HG02642 (cell line): ENCODE data around the gene GRB2.
"Not testable (repeated sequence)": the region's sequence is repeated elsewhere in the genome, so short reads cannot be mapped to it uniquely, and the experiment has no call there.

Source experiments
- ATAC-seq: cut with Tn5 transposase; IDR thresholded peaks from one replicate; pipeline ENCODE4 v1.9.1; 2021; ENCODE audit warnings: mild to moderate bottlenecking; ENCODE audit not compliant: unreplicated experiment, poor library complexity

The GRB2 gene

DNA sequence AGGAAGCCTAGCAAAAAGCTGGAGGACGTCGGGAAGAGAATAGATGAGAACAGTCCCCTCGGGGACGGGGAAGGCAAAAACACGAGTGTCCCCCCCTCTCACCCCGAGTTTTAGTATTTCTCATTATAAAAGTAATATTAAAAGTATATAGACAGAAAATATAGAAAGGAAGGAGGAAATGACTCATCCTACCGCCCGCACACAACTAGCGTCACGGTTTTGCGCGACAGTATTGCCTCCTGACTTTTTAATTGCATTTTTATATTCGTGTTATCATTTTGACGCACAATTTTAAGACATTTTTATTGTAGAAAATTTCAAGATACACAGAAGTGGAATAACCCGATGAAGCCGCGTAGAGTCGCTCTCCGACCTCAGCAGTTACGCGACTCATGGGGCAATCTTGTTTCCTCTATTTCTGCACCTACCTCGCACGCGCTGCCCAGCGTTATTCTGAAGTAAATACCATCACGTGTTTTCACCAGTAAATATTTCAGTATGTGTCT is 115.6 kb downstream of the GRB2 start:
- peak; percentile 28 for ATAC-seq

DNA sequence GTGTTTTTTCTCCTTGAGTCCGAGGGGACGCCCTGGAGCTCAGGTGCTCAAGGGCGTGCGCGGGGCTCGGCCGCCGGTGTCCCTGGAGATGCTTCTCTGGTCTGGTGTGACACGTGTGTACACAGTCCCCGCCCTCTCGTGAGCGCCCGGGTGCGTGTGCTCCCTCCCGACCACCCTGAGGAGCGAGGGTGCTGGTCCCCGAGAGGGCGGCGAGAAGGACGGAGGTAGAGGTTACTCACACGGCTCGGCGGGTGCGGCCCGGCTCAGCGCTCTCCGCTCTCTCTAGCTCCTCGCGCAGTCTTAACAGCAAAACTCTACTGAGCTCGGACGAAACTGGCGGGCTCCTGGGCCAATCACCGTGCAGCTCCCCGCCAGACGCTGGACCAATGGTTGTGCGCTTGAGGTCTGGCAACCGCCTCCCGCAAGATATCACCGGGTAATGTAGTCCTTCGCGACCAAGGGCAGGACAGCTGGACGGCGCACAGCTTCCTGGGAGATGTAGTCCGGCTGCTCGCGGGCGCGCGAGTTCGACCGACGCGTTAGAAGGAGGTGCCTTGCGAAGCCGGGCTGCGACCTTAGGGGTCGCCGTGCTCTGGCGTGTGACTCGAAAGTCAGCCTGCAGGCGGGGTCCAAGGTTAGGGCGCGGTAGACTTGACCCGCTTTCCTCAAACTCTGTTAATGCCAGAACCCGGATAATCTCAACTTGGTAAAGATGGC is 116.2 kb downstream of the GRB2 start, which contains the start of gene SLC25A19:
Gene SLC25A19, minus strand, starts transcription at position 319 of the 717 bp plus-strand sequence. CDS start 2,669 bp downstream, outside the sequence.
- ATAC-seq: peak; percentile 91

DNA sequence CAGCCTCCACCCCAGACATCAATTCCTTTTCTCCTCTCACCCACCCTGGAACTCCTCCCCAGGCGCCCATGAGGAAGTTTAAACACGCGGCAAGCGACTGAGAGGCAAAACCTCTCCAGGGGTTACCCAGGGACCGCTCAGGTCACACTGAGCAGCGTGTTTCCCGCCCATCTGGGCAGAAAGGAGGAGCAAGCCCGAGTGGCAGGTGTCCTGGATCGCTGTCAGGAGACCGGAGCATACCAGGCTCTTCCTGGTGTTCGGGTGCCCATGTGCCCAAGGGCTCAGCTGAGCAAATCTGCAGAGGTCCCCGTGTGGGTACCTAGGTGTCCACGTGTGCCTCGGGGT is 116.7 kb downstream of the GRB2 start:
- peak; percentile 18 for ATAC-seq

DNA sequence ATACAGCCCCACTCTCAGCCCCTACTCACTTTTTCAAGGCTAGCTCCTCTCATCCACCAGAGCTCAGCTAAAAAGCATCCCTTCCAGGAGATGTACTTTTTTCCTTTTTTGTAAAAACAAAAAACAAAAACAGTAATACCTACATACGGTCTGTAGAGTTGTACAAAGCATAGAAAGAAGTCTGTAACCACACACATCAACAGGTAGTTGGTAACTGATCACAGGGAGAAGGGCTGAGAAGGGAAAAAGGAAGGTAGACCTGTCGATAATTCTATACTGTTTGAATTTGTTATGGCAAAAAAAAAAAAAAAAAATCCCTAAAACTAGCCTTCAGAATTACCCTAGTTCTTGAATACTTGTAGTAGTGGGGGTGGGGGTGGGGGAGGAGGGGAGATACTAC is 117.1 kb downstream of the GRB2 start:
- ATAC-seq: no peak

DNA sequence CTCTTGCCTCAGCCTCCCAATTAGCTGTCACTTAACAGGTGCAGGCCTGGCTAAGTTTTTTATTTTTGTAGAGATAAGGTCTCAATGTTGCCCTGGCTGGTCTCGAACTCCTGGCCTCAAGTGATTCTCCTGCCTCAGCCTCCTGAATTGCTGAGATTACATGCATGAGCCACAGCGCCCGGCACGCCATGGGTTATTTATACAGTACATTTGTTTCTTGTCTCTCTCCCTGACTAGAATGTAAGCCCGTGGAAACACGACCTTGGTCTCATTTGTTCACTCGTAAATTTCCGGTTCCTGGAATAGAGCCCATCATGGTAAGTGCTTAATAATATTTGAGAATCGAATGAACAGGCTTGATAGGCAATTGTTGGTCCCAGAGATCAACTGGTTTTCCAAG is 118.3 kb downstream of the GRB2 start:
- ATAC-seq: no peak

DNA sequence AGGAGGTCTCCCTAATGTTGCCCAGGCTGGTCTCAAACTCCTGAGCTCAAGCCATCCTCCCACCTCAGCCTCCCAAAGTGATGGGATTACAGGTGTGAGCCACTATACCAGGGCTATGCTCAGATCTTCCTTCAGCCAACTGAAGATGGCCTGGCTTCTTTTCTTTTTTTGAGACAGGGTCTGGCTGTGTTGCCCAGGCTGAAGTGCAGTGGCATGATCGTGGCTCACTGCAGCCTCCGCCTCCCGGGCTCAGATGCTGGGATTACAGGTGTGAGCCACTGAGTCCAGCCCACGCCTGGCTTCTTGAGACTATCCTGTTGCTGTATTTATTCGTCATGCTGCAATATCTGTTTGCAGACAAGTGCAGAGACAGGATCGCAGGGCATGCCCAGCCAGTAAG is 120.4 kb downstream of the GRB2 start:
- ATAC-seq: no peak

DNA sequence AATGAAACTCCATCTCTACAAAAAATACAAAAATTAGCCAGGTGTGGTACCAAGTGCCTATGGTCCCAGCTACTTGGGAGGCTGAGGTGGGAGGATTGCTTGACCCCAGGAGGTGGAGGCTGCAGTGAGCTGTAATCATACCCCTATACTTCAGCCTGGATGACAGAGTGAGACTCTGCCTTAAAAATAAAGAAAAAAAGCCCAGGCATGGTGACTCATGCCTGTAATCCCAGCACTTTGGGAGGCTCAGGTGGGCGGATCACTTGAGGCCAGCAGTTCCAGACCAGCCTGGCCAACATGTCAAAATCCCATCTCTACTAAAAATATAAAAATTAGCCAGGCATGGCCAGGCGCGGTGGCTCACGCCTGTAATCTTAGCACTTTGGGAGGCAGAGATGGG is 125.3 kb downstream of the GRB2 start:
- ATAC-seq: not testable (repeated sequence)

DNA sequence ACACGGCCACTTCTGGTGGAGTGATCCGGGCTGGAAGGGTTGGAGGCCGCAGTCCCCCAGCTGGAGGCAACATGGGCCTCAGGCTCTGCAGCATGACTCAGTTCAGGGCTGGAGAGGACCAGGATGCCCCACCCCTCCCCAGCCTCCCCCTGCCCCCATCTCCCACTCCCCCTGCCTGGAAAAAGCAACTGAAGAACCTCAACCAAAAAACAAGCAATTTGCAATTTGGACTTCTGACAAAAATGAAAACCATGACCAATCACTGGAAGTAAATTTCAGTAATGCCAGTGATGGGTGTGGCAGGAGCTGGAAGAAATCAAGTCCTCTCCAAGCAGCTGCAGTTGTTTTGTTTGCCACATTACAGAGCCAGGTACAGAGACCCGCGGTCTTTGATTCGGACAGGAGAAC is 127.8 kb downstream of the GRB2 start:
- ATAC-seq: no peak

DNA sequence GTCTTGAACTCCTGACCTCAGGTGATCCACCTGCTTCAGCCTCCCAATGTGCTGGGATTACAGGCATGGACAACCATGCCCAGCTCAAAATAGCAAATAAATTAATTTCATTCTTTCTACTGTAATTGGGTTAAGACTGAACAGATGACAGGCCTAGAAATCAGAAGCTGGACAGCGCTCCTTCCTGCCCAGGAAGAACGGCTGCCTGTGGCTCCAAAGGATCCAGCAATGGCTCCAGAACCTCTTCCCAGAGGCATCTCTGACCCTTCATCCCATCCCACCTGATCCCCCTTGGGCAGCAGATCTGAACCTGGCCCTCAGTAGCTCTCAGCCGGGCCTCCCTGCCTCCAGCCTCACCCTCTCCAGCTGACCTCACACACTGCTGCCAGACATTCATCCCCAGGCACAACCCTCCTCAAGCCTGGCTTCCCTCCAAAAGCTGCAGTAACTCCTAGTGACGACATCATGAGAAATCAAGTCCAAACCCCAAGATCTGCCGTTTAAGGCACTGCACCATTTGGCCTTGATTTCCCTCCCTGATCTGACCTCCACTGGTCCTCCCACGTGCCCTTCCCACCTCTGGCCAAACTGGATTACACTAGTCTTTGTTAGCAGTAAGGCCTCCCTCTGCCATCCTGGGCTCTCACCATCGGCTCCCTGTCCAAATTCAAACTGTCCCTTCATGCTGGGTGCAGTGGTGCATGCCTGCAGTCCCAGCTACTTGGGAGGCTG is 131.3 kb downstream of the GRB2 start:
- no peak for ATAC-seq

DNA sequence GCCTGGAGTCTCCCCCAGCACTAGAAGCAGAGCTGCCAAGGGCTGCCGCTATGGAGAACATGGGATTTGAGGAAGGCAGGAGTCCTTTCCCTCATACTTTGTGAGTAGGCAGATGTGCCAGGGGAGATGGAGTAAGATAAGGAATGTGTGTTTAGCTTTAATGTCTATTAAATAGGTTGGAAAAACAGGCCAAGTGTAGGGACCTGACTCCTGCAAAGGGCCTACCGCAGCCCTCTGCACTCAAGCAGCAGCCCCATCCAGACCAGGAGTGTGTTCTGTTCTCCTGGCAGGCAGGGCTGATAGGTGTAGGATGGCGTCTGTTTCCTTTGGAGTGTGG is 132.7 kb downstream of the GRB2 start:
- no peak for ATAC-seq

DNA sequence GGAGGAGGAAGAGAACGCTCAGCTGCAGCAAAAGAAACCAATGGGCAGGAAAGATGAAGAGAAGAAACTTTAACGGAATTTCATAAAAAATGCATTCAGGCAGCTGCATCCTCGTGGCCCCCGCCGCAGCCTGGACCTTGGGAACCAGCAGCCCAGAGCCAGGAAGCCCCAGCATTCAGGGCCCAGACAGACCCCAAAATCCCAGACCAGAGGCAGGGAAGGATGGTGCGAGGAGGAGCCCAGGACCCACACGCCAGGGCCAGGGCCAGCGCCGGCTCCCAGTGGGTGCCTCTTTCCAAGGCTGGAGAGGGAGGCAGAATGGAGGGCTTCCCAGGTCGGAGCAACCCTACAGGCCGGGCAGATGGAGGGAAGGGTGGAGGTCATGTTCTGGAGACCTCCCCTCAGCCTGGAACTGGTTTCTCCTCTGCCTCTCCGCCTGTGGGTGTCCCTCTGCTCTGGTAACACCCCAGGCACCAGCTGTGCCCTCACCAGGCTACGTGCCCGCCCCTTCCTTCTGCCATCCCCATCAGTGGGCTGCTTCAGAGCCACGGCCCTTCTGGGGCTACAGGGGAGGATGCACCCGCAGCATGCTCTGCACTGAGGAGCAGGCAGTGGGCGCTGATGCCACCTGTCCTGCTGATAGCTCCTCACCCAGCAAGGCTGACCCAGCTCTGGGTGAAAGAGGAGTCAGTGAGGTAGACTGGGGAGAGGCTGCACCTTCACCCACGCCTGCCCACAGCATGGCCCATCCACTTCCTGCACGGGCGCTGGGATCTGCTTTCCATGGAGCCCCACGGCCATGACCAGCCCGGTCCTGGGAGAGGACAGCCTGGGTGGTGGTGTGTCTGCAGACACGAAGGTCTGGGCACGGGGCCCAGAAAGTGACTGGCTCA is 133.3 kb downstream of the GRB2 start:
- ATAC-seq: no peak

DNA sequence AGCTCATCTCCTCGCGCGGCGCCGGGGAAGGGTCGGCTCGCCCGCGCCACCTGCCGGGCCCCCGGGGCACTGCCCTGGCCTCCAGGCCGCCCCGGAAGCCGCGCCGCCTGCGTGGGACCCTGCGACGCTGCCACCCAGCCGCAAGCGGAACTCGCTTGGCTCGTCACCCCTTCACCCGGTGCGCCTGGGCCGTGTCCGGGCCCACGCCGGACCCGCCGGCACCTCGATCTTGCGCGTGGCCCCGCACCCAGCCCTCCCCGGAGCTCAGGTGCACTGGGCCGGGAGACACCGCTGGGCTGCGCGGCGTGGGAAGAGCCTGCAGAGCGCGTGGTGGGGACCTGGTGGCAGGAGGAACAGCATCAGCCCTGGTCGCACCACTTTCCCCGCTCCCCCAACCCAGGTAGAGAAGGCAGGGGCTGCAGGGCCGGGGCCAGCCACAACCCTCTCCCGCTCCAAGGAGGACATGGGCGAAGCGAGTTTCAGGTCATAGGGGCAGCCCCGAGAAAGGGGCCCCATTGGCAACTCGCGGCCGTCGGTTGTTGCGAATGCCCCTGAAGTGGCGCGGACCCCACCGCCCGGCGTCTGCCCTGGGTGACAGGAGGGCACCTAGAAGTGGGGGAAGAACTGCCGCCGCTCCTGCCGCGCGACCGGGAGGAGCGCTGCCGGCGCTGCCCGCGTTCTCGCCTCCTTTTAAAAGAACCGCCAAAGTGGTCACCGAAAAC is 134.1 kb downstream of the GRB2 start:
- ATAC-seq: peak; percentile 76

DNA sequence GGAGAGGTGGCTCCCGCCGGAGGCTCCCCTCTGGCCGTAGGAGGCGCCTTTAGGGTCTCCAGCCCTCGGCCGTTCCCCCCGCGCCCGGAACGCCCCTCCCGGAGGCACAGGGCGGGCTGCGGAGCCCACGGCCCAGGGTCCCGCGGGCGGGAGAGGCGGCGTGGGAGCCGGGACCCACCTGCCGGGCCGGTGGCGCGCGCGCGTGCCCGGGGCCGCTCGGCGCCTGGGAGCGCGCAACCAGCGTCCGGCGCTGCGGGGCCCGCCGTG is 134.6 kb downstream of the GRB2 start, which contains the start of gene MIF4GD:
Gene MIF4GD, minus strand, starts transcription at position 266 of the 267 bp plus-strand sequence. CDS start 1,036 bp downstream, outside the sequence.
- no peak for ATAC-seq

DNA sequence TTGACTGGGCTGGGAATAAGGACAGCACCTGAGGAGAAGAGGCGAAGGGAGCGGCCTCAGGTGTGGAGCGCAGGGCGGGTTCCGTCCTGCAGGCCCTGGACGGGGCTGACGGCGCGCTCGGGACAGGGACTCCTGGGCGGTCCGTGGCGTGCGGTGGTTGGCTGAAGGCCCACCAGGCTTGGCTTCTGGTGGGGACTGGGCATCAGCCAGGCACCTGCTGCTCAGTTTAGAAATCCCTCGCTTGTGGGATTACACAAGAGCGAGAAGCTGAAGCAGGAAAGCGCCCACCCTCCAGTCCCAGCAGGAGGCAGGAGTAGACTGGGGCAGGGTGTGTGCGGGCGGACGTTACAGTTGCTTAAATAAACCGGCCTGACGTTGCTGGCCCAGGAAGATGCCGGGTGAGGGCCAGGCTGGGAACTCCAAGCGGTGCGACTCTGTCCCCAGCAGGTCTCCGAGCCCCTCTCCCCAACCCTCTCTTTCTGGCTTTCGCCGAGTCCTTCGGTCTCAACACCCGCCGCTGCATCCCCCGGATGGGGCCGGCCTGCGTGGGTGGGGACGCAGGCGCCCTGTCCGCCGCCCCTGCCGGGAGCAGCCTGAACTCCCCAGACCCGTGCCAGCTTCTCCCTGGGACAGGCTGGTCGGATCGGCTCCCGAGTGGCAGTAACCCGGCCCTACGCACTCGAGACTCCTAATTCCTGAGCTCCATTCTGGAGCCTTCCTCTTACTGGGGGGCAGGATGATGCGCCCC is 135.1 kb downstream of the GRB2 start:
- ATAC-seq: peak; percentile 41

DNA sequence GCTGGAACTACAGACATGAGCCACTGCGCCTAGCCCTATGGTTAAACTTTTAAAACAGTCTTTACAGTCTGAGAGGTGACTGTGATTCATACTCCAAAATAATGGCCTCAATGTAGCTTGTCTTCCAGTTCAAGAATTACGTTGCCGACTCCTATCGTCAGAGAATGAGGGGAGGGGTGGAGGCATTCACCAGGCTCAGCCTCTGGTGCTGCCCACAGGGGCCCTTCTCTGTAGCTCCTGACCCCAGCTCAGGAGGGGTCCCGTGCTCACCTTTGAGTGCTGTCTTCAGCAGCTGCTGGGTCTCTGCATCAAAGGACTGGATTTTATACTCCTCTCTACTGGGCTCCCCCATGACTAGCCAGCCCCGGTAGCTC is 135.6 kb downstream of the GRB2 start:
- no peak for ATAC-seq
